K562 (cell line): Measurements from ENCODE around the gene RAB5B. TPM values are rescaled to one million over a fixed set of nuclear protein-coding genes. Genes with fewer than 3 reads are reported as not detected.

Experiments used
- BACH1 ChIP-seq: fragments of 200-800 bp; sonication (Bioruptor generic); IDR thresholded peaks from 2 replicates; pipeline ENCODE4 v1.6.1; 2016; ENCODE audit warnings: missing genetic modification characterization, missing compliant biosample characterization
- GATAD2B ChIP-seq: fragments of 450-650 bp; IDR thresholded peaks from 2 replicates; pipeline ENCODE4 v1.6.1; 2017; ENCODE audit warnings: mild to moderate bottlenecking, borderline replicate concordance
- SPI1 ChIP-seq: IDR thresholded peaks from 2 replicates; pipeline ENCODE4 v1.6.1; 2011; ENCODE audit warnings: low read depth, low read length, control low read depth, borderline replicate concordance
- SREBF2 ChIP-seq: sonication (generic); formaldehyde crosslinking; IDR thresholded peaks from 2 replicates; pipeline ENCODE4 v1.4.0; 2020; ENCODE audit warnings: mild to moderate bottlenecking, missing genetic modification reagents
- SRF ChIP-seq, 2 experiments: fragments of 250-450, 450-650 bp in 1 of 2; sonication (Bioruptor Pico) in 1 of 2; sonication (generic) in 1 of 2; formaldehyde crosslinking; IDR thresholded peaks; 2 replicates each; pipeline versions ENCODE4 v1.5.0 to v1.5.1; 2020 to 2022; ENCODE audit warnings: mild to moderate bottlenecking in 1 of 2, missing genetic modification reagents in 1 of 2
- ZFP30 ChIP-seq: fragments of 250-450 bp; sonication (Bioruptor Pico); IDR thresholded peaks from 2 replicates; pipeline ENCODE4 v1.8.0; 2022; ENCODE audit warnings: moderate library complexity, mild to moderate bottlenecking, inconsistent platforms, borderline replicate concordance
- ZNF140 ChIP-seq: fragments of 250-450 bp; sonication (Bioruptor Pico); IDR thresholded peaks from 2 replicates; pipeline ENCODE4 v1.8.0; 2021; ENCODE audit warnings: moderate library complexity, mild to moderate bottlenecking, inconsistent platforms
- ZNF217 ChIP-seq: sonication (generic); formaldehyde crosslinking; IDR thresholded peaks from 2 replicates; pipeline ENCODE4 v1.8.0; 2022; ENCODE audit warnings: mild to moderate bottlenecking, missing genetic modification reagents
- ZNF384 ChIP-seq: IDR thresholded peaks from 2 replicates; pipeline ENCODE4 v1.6.1; 2012; ENCODE audit warnings: low read depth, low read length, improper control_type of control experiment
- polyA plus RNA-seq, 8 experiments: library from polyadenylated mRNA; depleted of rRNA in 4 of 8; stranded (reverse) in 5 of 8; unstranded in 3 of 8; fragments of >200 nt; fragmentation: Nextera tagmentation in 2 of 8; fragmentation: Illumina TruSeq in 1 of 8; extraction: Ambion mirVana in 2 of 8; extraction: Trizol in 1 of 8; gene quantifications; 2 replicates each; pipeline versions ENCODE4 v1.2.1 to v1.2.3, GENCODE V29; 2011 to 2014; ENCODE audit warnings: inconsistent platforms in 1 of 8, missing spikeins in 1 of 8
- total RNA-seq, 7 experiments: library from RNA; depleted of rRNA in 6 of 7; stranded (reverse); fragments of >200 nt in 6 of 7; fragmentation: Illumina TruSeq in 2 of 7; extraction: Trizol in 2 of 7; gene quantifications; 2 replicates each; pipeline versions ENCODE4 v1.2.1 to v1.2.3, GENCODE V29; 2011 to 2021; ENCODE audit warnings: low replicate concordance in 1 of 7
- TF ChIP-seq, protein P1 (sequence below): fragments of 450-650 bp; formaldehyde crosslinking; IDR thresholded peaks from 2 replicates; pipeline ENCODE4 v1.4.0; 2020; ENCODE audit warnings: mild to moderate bottlenecking, moderate library complexity
- TF ChIP-seq, protein P2 (sequence below): fragments of 450-650 bp; IDR thresholded peaks from 2 replicates; pipeline ENCODE4 v1.7.0; 2016; ENCODE audit warnings: borderline replicate concordance
- TF ChIP-seq, protein P3 (sequence below), 2 experiments: fragments of 450-650 bp in 1 of 2; sonication (generic) in 1 of 2; formaldehyde crosslinking in 1 of 2; IDR thresholded peaks; 2 replicates each; pipeline versions ENCODE4 v1.7.1 to v1.9.0; 2016 to 2022; ENCODE audit warnings: inconsistent platforms in 1 of 2, mild to moderate bottlenecking in 1 of 2, missing genetic modification reagents in 1 of 2

RAB5B gene
- total and polyA plus RNA-seq, 9 of the 15 experiments (the other 6 are each of a cell fraction or from before 2014, with no cell fraction given) = 6.8 to 73.8 (median 25.2) TPM

DNA sequence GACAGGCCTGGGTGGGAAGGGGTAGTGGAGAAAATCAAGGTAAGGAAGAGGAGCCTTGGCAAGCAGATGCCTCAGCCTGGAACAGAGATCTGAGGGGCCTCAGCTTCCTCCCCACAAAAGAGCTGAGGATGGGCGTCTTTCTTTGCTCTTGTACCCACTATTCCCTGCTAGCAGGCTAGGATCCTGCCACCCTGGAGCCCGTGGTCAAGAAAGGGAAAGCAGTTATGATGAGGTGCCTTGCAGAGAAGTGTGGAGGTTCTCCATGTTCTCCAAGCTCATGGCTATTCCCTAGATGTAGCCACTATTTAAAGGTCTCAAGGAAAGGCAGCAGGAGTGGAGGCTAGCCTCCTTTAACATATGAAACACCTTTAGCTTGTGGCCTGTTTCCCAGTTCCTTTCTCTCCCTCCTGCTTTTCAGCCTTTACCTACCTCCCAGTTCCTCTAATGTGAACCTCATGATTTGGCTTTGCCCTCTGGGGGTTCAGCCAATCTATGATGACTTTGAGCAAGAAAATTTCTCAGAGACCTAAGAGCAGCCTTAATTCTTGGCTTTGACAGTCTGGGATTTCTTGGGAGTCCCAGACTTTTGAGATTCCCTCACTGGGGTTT is 48.1 kb downstream of the RAB5B start (continued):
- no peak for TF ChIP-seq SREBF2
- TF ChIP-seq ZNF384 = no peak
- TF ChIP-seq ZNF217 (CRISPR knock-in tag) = no peak
- no peak for TF ChIP-seq ZNF140 (CRISPR knock-in tag)
- TF ChIP-seq SRF (CRISPR knock-in tag; IDR thresholded peaks at IDR 0.05) = peak in 1 of 2 experiments; percentile 46; a peak in 1 of 4 replicates
- TF ChIP-seq, protein P1, sequence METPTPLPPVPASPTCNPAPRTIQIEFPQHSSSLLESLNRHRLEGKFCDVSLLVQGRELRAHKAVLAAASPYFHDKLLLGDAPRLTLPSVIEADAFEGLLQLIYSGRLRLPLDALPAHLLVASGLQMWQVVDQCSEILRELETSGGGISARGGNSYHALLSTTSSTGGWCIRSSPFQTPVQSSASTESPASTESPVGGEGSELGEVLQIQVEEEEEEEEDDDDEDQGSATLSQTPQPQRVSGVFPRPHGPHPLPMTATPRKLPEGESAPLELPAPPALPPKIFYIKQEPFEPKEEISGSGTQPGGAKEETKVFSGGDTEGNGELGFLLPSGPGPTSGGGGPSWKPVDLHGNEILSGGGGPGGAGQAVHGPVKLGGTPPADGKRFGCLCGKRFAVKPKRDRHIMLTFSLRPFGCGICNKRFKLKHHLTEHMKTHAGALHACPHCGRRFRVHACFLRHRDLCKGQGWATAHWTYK (CRISPR knock-in tag) = 0 out of 2 replicates have a peak, but pooled peaks have one; percentile 23
- TF ChIP-seq GATAD2B = no peak
- peak; percentile 17; the same call in 1 of the 2 replicates for TF ChIP-seq SPI1
- TF ChIP-seq, protein P2, sequence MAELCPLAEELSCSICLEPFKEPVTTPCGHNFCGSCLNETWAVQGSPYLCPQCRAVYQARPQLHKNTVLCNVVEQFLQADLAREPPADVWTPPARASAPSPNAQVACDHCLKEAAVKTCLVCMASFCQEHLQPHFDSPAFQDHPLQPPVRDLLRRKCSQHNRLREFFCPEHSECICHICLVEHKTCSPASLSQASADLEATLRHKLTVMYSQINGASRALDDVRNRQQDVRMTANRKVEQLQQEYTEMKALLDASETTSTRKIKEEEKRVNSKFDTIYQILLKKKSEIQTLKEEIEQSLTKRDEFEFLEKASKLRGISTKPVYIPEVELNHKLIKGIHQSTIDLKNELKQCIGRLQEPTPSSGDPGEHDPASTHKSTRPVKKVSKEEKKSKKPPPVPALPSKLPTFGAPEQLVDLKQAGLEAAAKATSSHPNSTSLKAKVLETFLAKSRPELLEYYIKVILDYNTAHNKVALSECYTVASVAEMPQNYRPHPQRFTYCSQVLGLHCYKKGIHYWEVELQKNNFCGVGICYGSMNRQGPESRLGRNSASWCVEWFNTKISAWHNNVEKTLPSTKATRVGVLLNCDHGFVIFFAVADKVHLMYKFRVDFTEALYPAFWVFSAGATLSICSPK = no peak
- no peak for TF ChIP-seq ZFP30 (CRISPR knock-in tag)
- TF ChIP-seq BACH1 (tag) = no peak
- TF ChIP-seq, protein P3, sequence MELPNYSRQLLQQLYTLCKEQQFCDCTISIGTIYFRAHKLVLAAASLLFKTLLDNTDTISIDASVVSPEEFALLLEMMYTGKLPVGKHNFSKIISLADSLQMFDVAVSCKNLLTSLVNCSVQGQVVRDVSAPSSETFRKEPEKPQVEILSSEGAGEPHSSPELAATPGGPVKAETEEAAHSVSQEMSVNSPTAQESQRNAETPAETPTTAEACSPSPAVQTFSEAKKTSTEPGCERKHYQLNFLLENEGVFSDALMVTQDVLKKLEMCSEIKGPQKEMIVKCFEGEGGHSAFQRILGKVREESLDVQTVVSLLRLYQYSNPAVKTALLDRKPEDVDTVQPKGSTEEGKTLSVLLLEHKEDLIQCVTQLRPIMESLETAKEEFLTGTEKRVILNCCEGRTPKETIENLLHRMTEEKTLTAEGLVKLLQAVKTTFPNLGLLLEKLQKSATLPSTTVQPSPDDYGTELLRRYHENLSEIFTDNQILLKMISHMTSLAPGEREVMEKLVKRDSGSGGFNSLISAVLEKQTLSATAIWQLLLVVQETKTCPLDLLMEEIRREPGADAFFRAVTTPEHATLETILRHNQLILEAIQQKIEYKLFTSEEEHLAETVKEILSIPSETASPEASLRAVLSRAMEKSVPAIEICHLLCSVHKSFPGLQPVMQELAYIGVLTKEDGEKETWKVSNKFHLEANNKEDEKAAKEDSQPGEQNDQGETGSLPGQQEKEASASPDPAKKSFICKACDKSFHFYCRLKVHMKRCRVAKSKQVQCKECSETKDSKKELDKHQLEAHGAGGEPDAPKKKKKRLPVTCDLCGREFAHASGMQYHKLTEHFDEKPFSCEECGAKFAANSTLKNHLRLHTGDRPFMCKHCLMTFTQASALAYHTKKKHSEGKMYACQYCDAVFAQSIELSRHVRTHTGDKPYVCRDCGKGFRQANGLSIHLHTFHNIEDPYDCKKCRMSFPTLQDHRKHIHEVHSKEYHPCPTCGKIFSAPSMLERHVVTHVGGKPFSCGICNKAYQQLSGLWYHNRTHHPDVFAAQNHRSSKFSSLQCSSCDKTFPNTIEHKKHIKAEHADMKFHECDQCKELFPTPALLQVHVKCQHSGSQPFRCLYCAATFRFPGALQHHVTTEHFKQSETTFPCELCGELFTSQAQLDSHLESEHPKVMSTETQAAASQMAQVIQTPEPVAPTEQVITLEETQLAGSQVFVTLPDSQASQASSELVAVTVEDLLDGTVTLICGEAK (IDR thresholded peaks at IDR 0.05) = 0 out of 2 replicates have a peak, but pooled peaks have one; percentile 8
- TF ChIP-seq, protein P3 (CRISPR knock-in tag; IDR thresholded peaks at IDR 0.05) = no peak
